ENCODE measurements around the gene HNRNPA2B1. TPM values are rescaled to one million over a fixed set of nuclear protein-coding genes. Genes with fewer than 3 reads are reported as not detected.

Gene HNRNPA2B1
- total and polyA plus RNA-seq, 7 donors = 141 to 885 (median 208) TPM

DNA sequence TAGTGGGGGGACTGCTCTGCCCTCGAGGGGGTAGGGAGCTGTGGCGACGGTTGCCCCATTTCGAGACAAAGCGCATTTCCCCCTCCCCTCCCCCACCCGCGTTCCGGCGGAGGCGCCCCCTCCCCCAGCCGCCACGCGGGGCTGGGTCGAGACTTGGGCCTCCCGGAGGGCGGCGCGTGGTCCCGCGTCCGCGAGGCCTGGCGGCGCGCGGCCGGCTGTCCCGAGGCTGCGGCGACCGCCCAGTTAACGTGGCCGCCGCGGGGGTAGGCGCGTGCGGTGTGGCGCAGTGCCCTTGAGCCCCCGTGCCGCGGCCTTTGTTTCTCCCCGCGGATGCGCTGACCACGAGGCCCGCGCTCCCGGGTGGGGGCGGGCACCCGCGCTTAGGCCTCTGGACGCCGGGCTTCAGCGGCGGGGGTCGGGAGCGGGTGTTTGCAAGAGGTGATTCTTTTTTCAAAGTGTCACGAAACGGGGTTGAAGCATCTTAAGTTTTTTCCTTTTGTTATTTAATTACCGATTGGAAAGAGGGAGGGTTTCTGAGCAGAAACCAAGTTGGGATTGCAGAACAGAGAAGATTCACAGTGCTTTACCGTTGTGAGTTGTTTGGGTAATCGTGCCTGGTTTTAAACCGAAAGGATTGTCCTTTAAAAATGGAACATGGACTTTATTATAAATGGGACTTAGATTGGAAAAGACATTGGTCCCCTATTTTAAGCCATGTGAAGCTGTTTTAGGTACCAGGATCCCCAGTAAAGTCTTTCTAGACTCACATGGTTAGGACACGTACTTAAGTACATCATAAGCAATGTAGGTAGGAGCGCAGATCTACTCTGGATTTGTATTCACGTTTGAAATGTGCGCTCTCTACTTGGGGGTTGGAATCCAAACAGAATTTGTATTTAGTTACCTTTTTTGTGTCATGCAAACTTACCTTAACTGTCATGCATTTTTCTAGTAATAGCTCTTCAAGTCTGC, 1.8 kb upstream of the HNRNPA2B1 start:
- intact Hi-C loops (cut with DNase I) = loop anchor here (5.0 to 10.0 kb wide), 4 partner anchors 175 to 1462 kb away; partner anchors contain the start of genes HIBADH and HOXA1
- Histone ChIP-seq H3K4me3 (peak overlapping the region; percentile 83 to 98 (median 94)), H3K9me3 (no peaks in the 10 kb centered on the region), H3K4me1 (peaks cover 0 to 39% (median 33%) of the 10 kb centered on the region in 4 donors), H3K36me3 (peaks cover 0 to 19% (median 4%) of the 10 kb centered on the region in 4 donors), H3K27me3 (no peaks in the 10 kb centered on the region), H3K27ac (peak overlapping the region; percentile 97 to 99 (median 98))
- peak; percentile 71 for DNase-seq
- TF ChIP-seq, protein P1, sequence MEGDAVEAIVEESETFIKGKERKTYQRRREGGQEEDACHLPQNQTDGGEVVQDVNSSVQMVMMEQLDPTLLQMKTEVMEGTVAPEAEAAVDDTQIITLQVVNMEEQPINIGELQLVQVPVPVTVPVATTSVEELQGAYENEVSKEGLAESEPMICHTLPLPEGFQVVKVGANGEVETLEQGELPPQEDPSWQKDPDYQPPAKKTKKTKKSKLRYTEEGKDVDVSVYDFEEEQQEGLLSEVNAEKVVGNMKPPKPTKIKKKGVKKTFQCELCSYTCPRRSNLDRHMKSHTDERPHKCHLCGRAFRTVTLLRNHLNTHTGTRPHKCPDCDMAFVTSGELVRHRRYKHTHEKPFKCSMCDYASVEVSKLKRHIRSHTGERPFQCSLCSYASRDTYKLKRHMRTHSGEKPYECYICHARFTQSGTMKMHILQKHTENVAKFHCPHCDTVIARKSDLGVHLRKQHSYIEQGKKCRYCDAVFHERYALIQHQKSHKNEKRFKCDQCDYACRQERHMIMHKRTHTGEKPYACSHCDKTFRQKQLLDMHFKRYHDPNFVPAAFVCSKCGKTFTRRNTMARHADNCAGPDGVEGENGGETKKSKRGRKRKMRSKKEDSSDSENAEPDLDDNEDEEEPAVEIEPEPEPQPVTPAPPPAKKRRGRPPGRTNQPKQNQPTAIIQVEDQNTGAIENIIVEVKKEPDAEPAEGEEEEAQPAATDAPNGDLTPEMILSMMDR (IDR thresholded peaks at IDR 0.05) = no peak
- TF ChIP-seq EP300 (IDR thresholded peaks at IDR 0.05) (no peak), POLR2AphosphoS5 (IDR thresholded peaks at IDR 0.05) (no peak), POLR2A (IDR thresholded peaks at IDR 0.05) (no peak)
- 0 to 1% methylated on average over 68 of the region's 68 CpGs for WGBS, 2 donors

DNA sequence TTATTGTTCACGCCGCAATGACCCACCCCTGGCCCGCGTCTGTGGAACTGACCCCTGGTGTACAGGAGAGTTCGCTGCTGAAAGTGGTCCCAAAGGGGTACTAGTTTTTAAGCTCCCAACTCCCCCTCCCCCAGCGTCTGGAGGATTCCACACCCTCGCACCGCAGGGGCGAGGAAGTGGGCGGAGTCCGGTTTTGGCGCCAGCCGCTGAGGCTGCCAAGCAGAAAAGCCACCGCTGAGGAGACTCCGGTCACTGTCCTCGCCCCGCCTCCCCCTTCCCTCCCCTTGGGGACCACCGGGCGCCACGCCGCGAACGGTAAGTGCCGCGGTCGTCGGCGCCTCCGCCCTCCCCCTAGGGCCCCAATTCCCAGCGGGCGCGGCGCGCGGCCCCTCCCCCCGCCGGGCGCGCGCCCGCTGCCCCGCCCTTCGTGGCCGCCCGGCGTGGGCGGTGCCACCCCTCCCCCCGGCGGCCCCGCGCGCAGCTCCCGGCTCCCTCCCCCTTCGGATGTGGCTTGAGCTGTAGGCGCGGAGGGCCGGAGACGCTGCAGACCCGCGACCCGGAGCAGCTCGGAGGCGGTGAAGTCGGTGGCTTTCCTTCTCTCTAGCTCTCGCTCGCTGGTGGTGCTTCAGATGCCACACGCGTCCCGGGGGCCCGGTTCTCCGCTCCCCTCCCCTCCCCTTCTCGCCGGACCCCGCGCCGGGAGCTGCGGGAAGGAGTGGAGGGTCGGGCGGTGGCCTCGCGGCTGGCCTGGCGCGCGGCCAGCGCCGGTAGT, 887 bp upstream of the HNRNPA2B1 start, which contains the start of gene CBX3:
Gene CBX3 (plus strand): TSS at position 499 of the 772 bp plus-strand sequence. CDS start 1,254 bp downstream, outside the sequence.
- Histone ChIP-seq H3K36me3 (peaks cover 5 to 19% (median 11%) of the 10 kb centered on the region in 4 donors), H3K27ac (peak within 1 kb of the TSS; percentile 97 to 99 (median 98)), H3K4me1 (peaks cover 0 to 48% (median 42%) of the 10 kb centered on the region in 4 donors), H3K27me3 (no peaks in the 10 kb centered on the region), H3K4me3 (peak within 1 kb of the TSS; percentile 83 to 98 (median 94)), H3K9me3 (no peaks in the 10 kb centered on the region)
- 1 to 3% methylated on average over 86 of the region's 86 CpGs for WGBS, 2 donors
- TF ChIP-seq, protein P1 (IDR thresholded peaks at IDR 0.05) = peak in 1 of 4 experiments; percentile 7
- TF ChIP-seq EP300 (IDR thresholded peaks at IDR 0.05) (no peak), POLR2AphosphoS5 (IDR thresholded peaks at IDR 0.05) (peak; percentile 87 to 95 (median 92)), POLR2A (IDR thresholded peaks at IDR 0.05) (peak in 1 of 2 donors; percentile 42)
- intact Hi-C loops (cut with DNase I) = loop anchor here (2.0 to 10.0 kb wide), 6 partner anchors 176 to 1463 kb away; partner anchors contain the start of genes HIBADH, HOXA1 and SKAP2
- DNase-seq = peak; percentile 95

DNA sequence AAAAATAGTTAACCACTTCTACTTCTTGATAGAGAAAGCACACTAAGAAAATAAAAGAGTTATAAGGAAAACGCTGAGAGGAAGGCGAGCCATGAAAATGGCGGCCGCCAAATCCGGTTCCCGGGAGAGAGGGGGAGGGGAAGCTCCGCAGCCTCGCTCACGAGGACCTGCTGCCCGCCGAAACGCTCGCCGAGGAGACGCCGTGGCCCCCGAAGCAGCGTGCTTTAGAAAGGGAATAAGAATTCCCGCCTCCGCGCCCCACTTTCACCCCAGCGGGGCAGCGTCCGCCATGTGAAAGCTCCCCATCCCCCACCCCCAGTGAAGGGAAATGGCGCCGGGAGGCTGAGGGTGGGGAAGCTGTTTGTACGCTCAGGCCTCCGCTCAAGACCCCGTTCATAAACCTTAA, 505 bp downstream of the HNRNPA2B1 start:
- H3K4me1 ChIP-seq = peaks cover 0 to 55% (median 51%) of the 10 kb centered on the region in 4 donors

More for the DNA sequence above, 505 bp downstream of the HNRNPA2B1 start:
- TF ChIP-seq POLR2AphosphoS5 (IDR thresholded peaks at IDR 0.05) = no peak
- TF ChIP-seq, protein P1 (IDR thresholded peaks at IDR 0.05) = no peak
- no peak for TF ChIP-seq POLR2A (IDR thresholded peaks at IDR 0.05)
- no peak for TF ChIP-seq EP300 (IDR thresholded peaks at IDR 0.05)
- peak overlapping the region; percentile 97 to 99 (median 98) for H3K27ac ChIP-seq
- peak overlapping the region; percentile 83 to 98 (median 94) for H3K4me3 ChIP-seq
- H3K27me3 ChIP-seq = no peaks in the 10 kb centered on the region
- H3K9me3 ChIP-seq = no peaks in the 10 kb centered on the region
- intact Hi-C loops (cut with DNase I) = loop anchor here (2.0 to 10.0 kb wide), 6 partner anchors 177 to 1465 kb away; partner anchors contain the start of genes HIBADH, HOXA1 and SKAP2
- DNase-seq = peak; percentile 84
- H3K36me3 ChIP-seq = peaks cover 18 to 28% (median 21%) of the 10 kb centered on the region in 4 donors
- WGBS, 2 donors = 0 to 1% methylated on average over 29 of the region's 29 CpGs

Measured in sigmoid colon (tissue), 7 donors.